ENCODE measurements around the gene RAB20. TPM values are rescaled to one million over a fixed set of nuclear protein-coding genes. Genes with fewer than 3 reads are reported as not detected.

RAB20 gene
- total and polyA plus RNA-seq, 10 of the 15 experiments (the other 5 are each of a cell fraction or from before 2014, with no cell fraction given): 0.48 to 33.1 (median 9.6) TPM

- TF ChIP-seq FOXK2 (IDR thresholded peaks at IDR 0.05): no peak
Measured at GRCh38 chr13:110576736-110577476, 15.4 kb upstream of the RAB20 start (continued).

GRCh38 chr13:110576070-110576394 lies 14.5 kb upstream of the RAB20 start:
- ChIA-PET CTCF (interaction anchor here (1.0 to 2.2 kb wide), 3 partner anchors 12 to 242 kb away, joined by 3 to 9 read pairs (median 5); no protein-coding TSS in a partner anchor), POLR2A (interaction anchor here (0.5 kb wide), 1 partner anchor 17 kb away, joined by 6 read pairs; no protein-coding TSS in a partner anchor), RAD21 (ENCODE audit: unreplicated experiment) (interaction anchor here (2.8 kb wide), 1 partner anchor 121 kb away, joined by 10 read pairs; no protein-coding TSS in a partner anchor), SMC1A (ENCODE audit: uncharacterized antibody, unreplicated experiment) (interaction anchor here (1.4 kb wide), 1 partner anchor 120 kb away, joined by 3 read pairs; no protein-coding TSS in a partner anchor)
- Histone ChIP-seq H3K27ac (ENCODE audit: control insufficient read depth, insufficient read depth) (no peak overlapping the region), H3K9me3 (replicated peaks; ENCODE audit: control insufficient read depth, insufficient read depth, low read length) (no peaks in the 10 kb centered on the region), H3K9ac (ENCODE audit: control insufficient read depth, insufficient read depth, low read length) (no peak overlapping the region), H3K4me1 (ENCODE audit: control insufficient read depth, insufficient read depth, low read length) (peaks cover 18% of the 10 kb centered on the region), H2AFZ (ENCODE audit: control insufficient read depth, low read depth, low read length) (peak overlapping the region; percentile 0), H3K36me3 (ENCODE audit: control insufficient read depth in 2 of 2, insufficient read depth in 2 of 2, low read length in 1 of 2) (no peaks in the 10 kb centered on the region), H3K4me3 (peak overlapping the region; percentile 69; the same call in 1 of the 2 replicates), H3K27me3 (replicated peaks in 1 of 2; ENCODE audit: control insufficient read depth in 2 of 2, insufficient read depth in 2 of 2, low read length in 1 of 2) (no peaks in the 10 kb centered on the region; a peak in 1 of 4 replicates), H4K20me1 (ENCODE audit: control insufficient read depth, insufficient read depth) (no peaks in the 10 kb centered on the region), H3K79me2 (ENCODE audit: control insufficient read depth, insufficient read depth, low read length) (no peaks in the 10 kb centered on the region), H3K4me2 (ENCODE audit: control insufficient read depth, insufficient read depth) (peak overlapping the region; percentile 97)
- 0% methylated on average over 7 of the region's 7 CpGs for WGBS (ENCODE audit: insufficient coverage, insufficient replicate concordance, low lambda C conversion rate, missing lambda C conversion rate)
- DNase-seq (ENCODE audit: low read depth, low spot score) (no peak), ATAC-seq (no peak), FAIRE-seq (peak; percentile 13)
- in situ Hi-C loops (cut with MboI) (no loop called here), intact Hi-C loops (cut with micrococcal nuclease; ENCODE audit: unreplicated experiment) (no loop called here)
- BruUV-seq (replicated peaks): no TSS peak
- TF ChIP-seq NBN (IDR thresholded peaks at IDR 0.05): no peak
- no peak for TF ChIP-seq SUZ12 (IDR thresholded peaks at IDR 0.05; ENCODE audit: unreplicated experiment)
- TF ChIP-seq ZNF592 (IDR thresholded peaks at IDR 0.05): no peak
- no peak for TF ChIP-seq ZBTB33 (IDR thresholded peaks at IDR 0.05)
- no peak for TF ChIP-seq CHD2 (IDR thresholded peaks at IDR 0.05; ENCODE audit: borderline replicate concordance, low read depth, low read length)
- peak; percentile 17; the same call in 1 of the 2 replicates for TF ChIP-seq SPI1 (IDR thresholded peaks at IDR 0.05; ENCODE audit: borderline replicate concordance, insufficient read depth, low read depth, low read length)
- TF ChIP-seq MTA2 (IDR thresholded peaks at IDR 0.05; ENCODE audit: low read depth): no peak
- 0 out of 4 replicates have a peak, but pooled peaks of 1 of the 2 experiments have one; percentile 4 for TF ChIP-seq BHLHE40 (IDR thresholded peaks at IDR 0.05; ENCODE audit: borderline replicate concordance in 1 of 2, low read depth in 2 of 2, low read length in 1 of 2)
- TF ChIP-seq FOXM1 (IDR thresholded peaks at IDR 0.05; ENCODE audit: low read depth, low read length): no peak; the same call in 1 of the 2 replicates
- no peak for TF ChIP-seq RUNX3 (IDR thresholded peaks at IDR 0.05; ENCODE audit: low read length)
- 0 out of 2 replicates have a peak, but pooled peaks have one; percentile 12 for TF ChIP-seq CBFB (IDR thresholded peaks at IDR 0.05; ENCODE audit: low read depth)
- no peak for TF ChIP-seq NR2C2 (IDR thresholded peaks at IDR 0.05; ENCODE audit: borderline replicate concordance, control insufficient read depth, insufficient read length, low read depth)
- no peak for TF ChIP-seq MYC (IDR thresholded peaks at IDR 0.05; ENCODE audit: insufficient read depth, insufficient read length, insufficient replicate concordance, low read length, severe bottlenecking)
- TF ChIP-seq TCF3 (IDR thresholded peaks at IDR 0.05; ENCODE audit: borderline replicate concordance, insufficient read depth, low read depth, low read length): no peak
- TF ChIP-seq WRNIP1 (IDR thresholded peaks at IDR 0.05; ENCODE audit: borderline replicate concordance, low read depth, low read length): no peak
